ENCODE measurements around the gene DUSP12. TPM values are rescaled to one million over a fixed set of nuclear protein-coding genes. Genes with fewer than 3 reads are reported as not detected.

The DUSP12 gene
- total and polyA plus RNA-seq, 9 of the 15 experiments (the other 6 are each of a cell fraction or from before 2014, with no cell fraction given), result 10.4 to 81.4 (median 43.6) TPM

- TF ChIP-seq ZNF592 (IDR thresholded peaks at IDR 0.05) (no peak), NR4A1 (CRISPR knock-in tag; IDR thresholded peaks at IDR 0.05) (no peak), NR4A1 (tag; IDR thresholded peaks at IDR 0.05) (no peak), NFIC (IDR thresholded peaks at IDR 0.05) (peak; percentile 42), DPF2 (IDR thresholded peaks at IDR 0.05) (peak; percentile 62), RUNX1 (IDR thresholded peaks at IDR 0.05; ENCODE audit: low read depth) (no peak), HIVEP1 (CRISPR knock-in tag; IDR thresholded peaks at IDR 0.05) (no peak), ZKSCAN3 (CRISPR knock-in tag; IDR thresholded peaks at IDR 0.05) (no peak), KLF16 (IDR thresholded peaks at IDR 0.05) (peak; percentile 100), ZNF239 (CRISPR knock-in tag; IDR thresholded peaks at IDR 0.05) (no peak), DACH1 (IDR thresholded peaks at IDR 0.05; ENCODE audit: partially characterized antibody) (no peak), MCM3 (IDR thresholded peaks at IDR 0.05) (no peak), RHOXF2B (CRISPR knock-in tag; conservative IDR thresholded peaks at IDR 0.05) (no peak), YBX1 (IDR thresholded peaks at IDR 0.05) (no peak), THRAP3 (IDR thresholded peaks at IDR 0.05; ENCODE audit: borderline replicate concordance) (no peak), YY1 (IDR thresholded peaks at IDR 0.05; ENCODE audit: borderline replicate concordance in 1 of 3, control insufficient read depth in 1 of 3, extremely low read depth in 1 of 3, insufficient read depth in 3 of 3, insufficient read length in 1 of 3, insufficient replicate concordance in 2 of 3, low read depth in 1 of 3, low read length in 2 of 3) (peak in 2 of 3 experiments; percentile 51 to 67), CHD4 (IDR thresholded peaks at IDR 0.05; ENCODE audit: insufficient read depth, insufficient replicate concordance, low read depth, low read length, poor library complexity, severe bottlenecking) (no peak), ZNF695 (CRISPR knock-in tag; IDR thresholded peaks at IDR 0.05) (no peak), BRF1 (IDR thresholded peaks at IDR 0.05; ENCODE audit: borderline replicate concordance, extremely low read depth, insufficient read length) (no peak), NFXL1 (CRISPR knock-in tag; IDR thresholded peaks at IDR 0.05) (no peak), XRCC3 (IDR thresholded peaks at IDR 0.05) (no peak), CEBPG (CRISPR knock-in tag; IDR thresholded peaks at IDR 0.05) (no peak), CEBPG (tag; conservative IDR thresholded peaks at IDR 0.05 in 1 of 2, IDR thresholded peaks at IDR 0.05 in 1 of 2) (0 out of 4 replicates have a peak, but pooled peaks of 1 of the 2 experiments have one; percentile 48), ZNF121 (CRISPR knock-in tag; conservative IDR thresholded peaks at IDR 0.05) (no peak), ZSCAN32 (CRISPR knock-in tag; IDR thresholded peaks at IDR 0.05) (no peak), CXXC5 (CRISPR knock-in tag; IDR thresholded peaks at IDR 0.05) (peak; percentile 95), TCF3 (CRISPR knock-in tag; IDR thresholded peaks at IDR 0.05) (peak; percentile 29; the same call in 1 of the 2 replicates), ZNF197 (CRISPR knock-in tag; IDR thresholded peaks at IDR 0.05; ENCODE audit: low read depth) (no peak), POLR2A (conservative IDR thresholded peaks at IDR 0.05) (peak; percentile 88)
Observed at GRCh38 chr1:161766102-161766981, 16.8 kb downstream of the DUSP12 start, which contains the start of gene ATF6 (continued).
